Loucy (cell line): Measurements from ENCODE around the gene CYP1B1.

Experiments used
- H2AFZ ChIP-seq: fragments of 200-600 bp; sonication (generic); 2 replicates; pipeline ENCODE4 v1.6.0; 2016; ENCODE audit warnings: antibody characterized with exemption, mild to moderate bottlenecking, low read length, moderate library complexity
- H3F3A ChIP-seq: fragments of 200-600 bp; 2 replicates; pipeline ENCODE4 v1.6.0; 2016; ENCODE audit warnings: antibody characterized with exemption, low read depth, mild to moderate bottlenecking
- H3K27me3 ChIP-seq: fragments of 200-600 bp; sonication (generic); 2 replicates; pipeline ENCODE4 v1.6.1; 2014; ENCODE audit warnings: low read length, mild to moderate bottlenecking; ENCODE audit not compliant: insufficient read depth, poor library complexity, severe bottlenecking
- H3K36me3 ChIP-seq: fragments of 200-600 bp; sonication (generic); 2 replicates; pipeline ENCODE4 v1.6.1; 2016; ENCODE audit warnings: low read length; ENCODE audit not compliant: insufficient read depth
- H3K4me1 ChIP-seq: fragments of 200-600 bp; sonication (generic); 2 replicates; pipeline ENCODE4 v1.5.1; 2014; ENCODE audit warnings: low read length, mild to moderate bottlenecking; ENCODE audit not compliant: insufficient read depth, poor library complexity, severe bottlenecking
- H3K4me2 ChIP-seq: fragments of 200-600 bp; sonication (generic); 2 replicates; pipeline ENCODE4 v1.6.0; 2014; ENCODE audit warnings: antibody characterized with exemption, low read length, low read depth, mild to moderate bottlenecking; ENCODE audit not compliant: poor library complexity, severe bottlenecking
- H3K4me3 ChIP-seq: fragments of 200-600 bp; sonication (generic); 2 replicates; pipeline ENCODE4 v1.5.1; 2014; ENCODE audit warnings: low read length, mild to moderate bottlenecking, mixed read lengths; ENCODE audit not compliant: poor library complexity, severe bottlenecking
- H3K79me2 ChIP-seq: fragments of 200-600 bp; sonication (generic); 2 replicates; pipeline ENCODE4 v1.6.1; 2014; ENCODE audit warnings: low read length; ENCODE audit not compliant: insufficient read depth
- H3K9ac ChIP-seq: fragments of 200-600 bp; sonication (generic); 2 replicates; pipeline ENCODE4 v1.6.0; 2014; ENCODE audit warnings: mild to moderate bottlenecking, low read depth, low read length, moderate library complexity; ENCODE audit not compliant: poor library complexity, severe bottlenecking
- H3K9me2 ChIP-seq: fragments of 200-600 bp; sonication (generic); replicated peaks from 2 replicates; pipeline ENCODE4 v1.6.1; 2016; ENCODE audit warnings: low read depth, low read length, mixed read lengths
- H3K9me3 ChIP-seq: fragments of 200-600 bp; sonication (generic); 2 replicates; pipeline ENCODE4 v1.6.1; 2014; ENCODE audit warnings: mild to moderate bottlenecking, antibody characterized with exemption, low read length, low read depth; ENCODE audit not compliant: insufficient read depth
- H4K20me1 ChIP-seq: fragments of 200-600 bp; sonication (generic); 2 replicates; pipeline ENCODE4 v1.6.0; 2014; ENCODE audit warnings: antibody characterized with exemption, low read length, mild to moderate bottlenecking; ENCODE audit not compliant: insufficient read depth, poor library complexity, severe bottlenecking
- CTCF ChIP-seq: fragments of 200-600 bp; sonication (generic); conservative IDR thresholded peaks from 2 replicates; pipeline ENCODE4 v1.5.1; 2014; ENCODE audit warnings: mild to moderate bottlenecking, antibody characterized with exemption, low read length
- EZH2phosphoT487 ChIP-seq: fragments of 200-600 bp; IDR thresholded peaks from 2 replicates; pipeline ENCODE4 v1.6.1; 2018; ENCODE audit warnings: antibody characterized with exemption, mild to moderate bottlenecking, moderate library complexity, borderline replicate concordance

The CYP1B1 gene

GRCh38 chr2:38105922-38106321 is 30.0 kb upstream of the CYP1B1 start:
- Histone ChIP-seq H3K9me2 (no peaks in the 10 kb centered on the region), H3K4me2 (no peak overlapping the region), H3K27me3 (peaks cover under 1% of the 10 kb centered on the region), H3K4me3 (no peak overlapping the region), H3K4me1 (no peaks in the 10 kb centered on the region), H4K20me1 (no peaks in the 10 kb centered on the region), H3K9me3 (no peaks in the 10 kb centered on the region), H3F3A (no peaks in the 10 kb centered on the region), H3K36me3 (no peaks in the 10 kb centered on the region), H3K9ac (no peak overlapping the region), H2AFZ (no peak overlapping the region), H3K79me2 (no peaks in the 10 kb centered on the region)
- no peak for TF ChIP-seq EZH2phosphoT487
- TF ChIP-seq CTCF, result no peak

DNA sequence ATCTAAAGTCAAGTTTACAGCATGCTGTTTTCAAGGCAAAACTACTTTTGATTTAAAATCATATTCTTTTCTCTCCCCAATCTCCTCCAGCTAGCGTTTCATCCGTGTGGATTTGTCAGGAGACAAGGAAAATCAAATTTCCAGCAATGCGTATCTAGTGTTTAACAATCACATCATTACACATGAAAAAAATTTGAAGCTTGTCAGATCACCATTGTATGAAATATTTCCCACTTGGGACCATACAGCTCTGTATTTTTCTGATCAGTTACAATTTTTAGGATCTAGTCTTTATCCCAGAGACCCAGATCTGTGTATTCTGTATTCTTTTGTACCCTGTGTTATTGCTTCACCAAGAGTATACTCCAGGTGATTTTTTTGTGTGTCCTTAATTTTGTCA is 28.6 kb upstream of the CYP1B1 start:
- no peaks in the 10 kb centered on the region for H3K4me1 ChIP-seq
- no peak overlapping the region for H3K4me2 ChIP-seq
- no peaks in the 10 kb centered on the region for H3K36me3 ChIP-seq
- H3K27me3 ChIP-seq, result peaks cover 5% of the 10 kb centered on the region
- no peaks in the 10 kb centered on the region for H3K79me2 ChIP-seq
- no peaks in the 10 kb centered on the region for H3K9me3 ChIP-seq
- H2AFZ ChIP-seq, result no peak overlapping the region
- no peaks in the 10 kb centered on the region for H3K9me2 ChIP-seq
- TF ChIP-seq EZH2phosphoT487, result no peak
- no peak for TF ChIP-seq CTCF
- H3K4me3 ChIP-seq, result no peak overlapping the region
- H4K20me1 ChIP-seq, result no peaks in the 10 kb centered on the region
- no peak overlapping the region for H3K9ac ChIP-seq
- no peaks in the 10 kb centered on the region for H3F3A ChIP-seq

- Histone ChIP-seq H4K20me1 (no peaks in the 10 kb centered on the region), H3K27me3 (peaks cover 5% of the 10 kb centered on the region), H3K9me2 (no peaks in the 10 kb centered on the region), H3K36me3 (no peaks in the 10 kb centered on the region), H3K9me3 (no peaks in the 10 kb centered on the region), H3K4me2 (no peak overlapping the region), H3F3A (no peaks in the 10 kb centered on the region), H2AFZ (no peak overlapping the region), H3K79me2 (no peaks in the 10 kb centered on the region), H3K9ac (no peak overlapping the region), H3K4me1 (no peaks in the 10 kb centered on the region), H3K4me3 (no peak overlapping the region)
- TF ChIP-seq CTCF (no peak), EZH2phosphoT487 (no peak)
Observed at GRCh38 chr2:38100328-38100727, 24.4 kb upstream of the CYP1B1 start.
